Heart left ventricle (tissue), 16 donors: Measurements from ENCODE around the gene HDGFL2. TPM values are rescaled to one million over a fixed set of nuclear protein-coding genes. Genes with fewer than 3 reads are reported as not detected.

ENCODE experiments used
- ATAC-seq, 4 donors: fragments of 200-7000 bp; cut with Tn5 transposase; one replicate each; pipeline ENCODE4 v1.9.1; 2020 to 2022; ENCODE audit warnings: moderate library complexity in 4 of 4, mild to moderate bottlenecking in 3 of 4, moderate number of reproducible peaks in 1 of 4
- DNase-seq, 5 donors: peaks; one replicate each; pipeline ENCODE4 v3.0.0-alpha.2; 2020
- H3K27ac ChIP-seq, 12 donors: fragments of 200-600 bp; sonication (generic) in 4 of 12; one replicate each; pipeline versions ENCODE4 v1.5.0 to v1.8.0; 2016 to 2022; ENCODE audit warnings: mild to moderate bottlenecking in 2 of 12
- H3K27me3 ChIP-seq, 9 donors: fragments of 200-600 bp; sonication (generic) in 2 of 9; one replicate each; pipeline versions ENCODE4 v1.5.1 to v1.8.0; 2016 to 2022; ENCODE audit warnings: mild to moderate bottlenecking in 3 of 9
- H3K36me3 ChIP-seq, 9 donors: fragments of 200-600 bp; sonication (generic) in 2 of 9; one replicate each; pipeline versions ENCODE4 v1.5.0 to v1.8.0; 2018 to 2022; ENCODE audit warnings: mild to moderate bottlenecking in 2 of 9
- H3K4me1 ChIP-seq, 12 donors: fragments of 200-600 bp; sonication (generic) in 4 of 12; one replicate each; pipeline versions ENCODE4 v1.5.0 to v1.8.0; 2016 to 2022; ENCODE audit warnings: mild to moderate bottlenecking in 3 of 12
- H3K4me3 ChIP-seq, 12 donors: fragments of 200-600 bp; sonication (generic) in 4 of 12; one replicate each; pipeline versions ENCODE4 v1.5.0 to v1.8.0; 2017 to 2022; ENCODE audit warnings: mild to moderate bottlenecking in 9 of 12, moderate library complexity in 4 of 12
- H3K9me3 ChIP-seq, 12 donors: fragments of 200-600 bp; sonication (generic) in 4 of 12; one replicate each; pipeline versions ENCODE4 v1.5.0 to v1.8.0; 2016 to 2022; ENCODE audit warnings: mild to moderate bottlenecking in 1 of 12
- POLR2A ChIP-seq, 2 donors: fragments of 450-650 bp; IDR thresholded peaks; one replicate each; pipeline ENCODE4 v1.6.1; 2017; ENCODE audit warnings: antibody characterized with exemption in 2 of 2, mild to moderate bottlenecking in 2 of 2, moderate library complexity in 2 of 2
- WGBS, 4 donors: extraction: QIAGEN DNeasy Blood & Tissue Kit in 2 of 4; methylation state at CpG; one replicate each; pipeline versions ENCODE4 v1.1.5 to v1.1.7; 2013 to 2018; 5-methylcytosine and 5-hydroxymethylcytosine counted together
- intact Hi-C, 10 donors: fragments of 100-400 bp; cut with DNase I; formaldehyde crosslinking; loops; one replicate each; pipeline versions ENCODE4 v1.11.1 to v1.14.2; 2022
- polyA plus RNA-seq, 2 donors: library from polyadenylated mRNA; stranded (reverse); fragments of 200-250 nt; gene quantifications; one replicate each; pipeline ENCODE4 v1.2.3, GENCODE V29; 2013
- total RNA-seq, 9 donors: library from RNA; depleted of rRNA in 2 of 9; stranded (reverse); fragments of >200 nt in 2 of 9; fragmentation: NEBNext Ultra II Directional in 3 of 9; extraction: Animal tissue kit (Norgen Biotek cat#: 25700) in 3 of 9; gene quantifications; one replicate each; pipeline versions ENCODE4 v1.1.0 to v1.2.4, GENCODE V29; 2016 to 2023
- TF ChIP-seq, protein P1 (sequence below), 12 donors: fragments of 200-600 bp; sonication (generic) in 4 of 12; IDR thresholded peaks; one replicate each; pipeline versions ENCODE4 v1.5.0 to v1.8.0; 2018 to 2022; ENCODE audit warnings: antibody characterized with exemption in 12 of 12, mild to moderate bottlenecking in 5 of 12
- donor health status: ischemic (EF 13 %, LVEDD 7.1; RV severe dilation, severe dysfunction).
- donor health status: healthy with polysubstance abuse.
- donor health status: DM: no; HTN: yes; CAD: no.
- donor health status: DM: no; HTN: no; CAD: no.
- donor health status: ischemic (EF 25% LVEDD 6.9; RV normal size, moderate dysfunction).
- donor health status: ischemic (EF 25% LVEDD 5.7; RV mildly dilated, moderate dysfunction).
- donor health status: healthy.
- donor health status: DM: yes; HTN: yes; CAD: no.
- donor health status: ischemic (EF 35%, LVEDD 5.7; RV mildly dilated, moderate dysfunction).
- donor health status: nonischemic (EF 11% LVEDD 7.7; RV severe dilation, severe dysfunction).
- donor health status: DM: yes; HTN: yes; CAD: no.
- donor health status: PGD.
- donor health status: ischemic (EF 29% LVEDD 5.4; RV normal size, mild dysfunction).
- donor health status: nonischemic (EF 23%, LVEDD 6.1; RV moderate dilation, normal function).

HDGFL2 gene
- total and polyA plus RNA-seq, 11 donors, result 20.8 to 235 (median 30.7) TPM

DNA sequence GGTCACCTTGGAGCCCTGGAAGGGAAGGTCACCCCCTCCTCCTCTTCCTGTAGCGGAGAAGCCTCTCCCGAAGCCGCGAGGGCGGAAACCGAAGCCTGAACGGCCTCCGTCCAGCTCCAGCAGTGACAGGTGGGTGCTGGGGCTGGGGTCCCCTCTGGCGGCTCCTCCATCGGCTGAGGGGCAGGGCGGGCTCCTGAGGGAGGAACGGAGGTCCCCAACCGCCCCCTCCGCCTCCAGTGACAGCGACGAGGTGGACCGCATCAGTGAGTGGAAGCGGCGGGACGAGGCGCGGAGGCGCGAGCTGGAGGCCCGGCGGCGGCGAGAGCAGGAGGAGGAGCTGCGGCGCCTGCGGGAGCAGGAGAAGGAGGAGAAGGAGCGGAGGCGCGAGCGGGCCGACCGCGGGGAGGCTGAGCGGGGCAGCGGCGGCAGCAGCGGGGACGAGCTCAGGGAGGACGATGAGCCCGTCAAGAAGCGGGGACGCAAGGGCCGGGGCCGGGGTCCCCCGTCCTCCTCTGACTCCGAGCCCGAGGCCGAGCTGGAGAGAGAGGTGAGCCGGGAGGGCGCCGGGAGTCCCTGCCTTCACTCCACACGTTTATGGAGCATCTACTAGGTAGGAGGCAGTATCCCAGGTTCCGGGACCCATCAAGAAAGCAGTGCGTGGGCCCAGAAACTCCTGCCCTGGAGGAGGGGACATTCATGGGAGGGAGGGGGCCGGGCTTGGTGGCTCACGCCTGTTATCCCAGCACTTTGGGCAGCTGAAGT, 22.0 kb downstream of the HDGFL2 start:
- H3K9me3 ChIP-seq, result no peaks in the 10 kb centered on the region
- no peaks in the 10 kb centered on the region for H3K27me3 ChIP-seq
- ATAC-seq (no peak), DNase-seq (no peak)
- H3K36me3 ChIP-seq, result peaks cover 5 to 90% (median 79%) of the 10 kb centered on the region in 9 donors
- 95 to 96% (median 95%) methylated on average over 59 to 61 of the region's 61 CpGs for WGBS, 4 donors
- H3K4me3 ChIP-seq, result no peak overlapping the region
- no peak overlapping the region for H3K27ac ChIP-seq
- intact Hi-C loops, result no loop called here
- H3K4me1 ChIP-seq, result no peaks in the 10 kb centered on the region
- TF ChIP-seq, protein P1, sequence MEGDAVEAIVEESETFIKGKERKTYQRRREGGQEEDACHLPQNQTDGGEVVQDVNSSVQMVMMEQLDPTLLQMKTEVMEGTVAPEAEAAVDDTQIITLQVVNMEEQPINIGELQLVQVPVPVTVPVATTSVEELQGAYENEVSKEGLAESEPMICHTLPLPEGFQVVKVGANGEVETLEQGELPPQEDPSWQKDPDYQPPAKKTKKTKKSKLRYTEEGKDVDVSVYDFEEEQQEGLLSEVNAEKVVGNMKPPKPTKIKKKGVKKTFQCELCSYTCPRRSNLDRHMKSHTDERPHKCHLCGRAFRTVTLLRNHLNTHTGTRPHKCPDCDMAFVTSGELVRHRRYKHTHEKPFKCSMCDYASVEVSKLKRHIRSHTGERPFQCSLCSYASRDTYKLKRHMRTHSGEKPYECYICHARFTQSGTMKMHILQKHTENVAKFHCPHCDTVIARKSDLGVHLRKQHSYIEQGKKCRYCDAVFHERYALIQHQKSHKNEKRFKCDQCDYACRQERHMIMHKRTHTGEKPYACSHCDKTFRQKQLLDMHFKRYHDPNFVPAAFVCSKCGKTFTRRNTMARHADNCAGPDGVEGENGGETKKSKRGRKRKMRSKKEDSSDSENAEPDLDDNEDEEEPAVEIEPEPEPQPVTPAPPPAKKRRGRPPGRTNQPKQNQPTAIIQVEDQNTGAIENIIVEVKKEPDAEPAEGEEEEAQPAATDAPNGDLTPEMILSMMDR (IDR thresholded peaks at IDR 0.05), result no peak
- TF ChIP-seq POLR2A (IDR thresholded peaks at IDR 0.05), result no peak

DNA sequence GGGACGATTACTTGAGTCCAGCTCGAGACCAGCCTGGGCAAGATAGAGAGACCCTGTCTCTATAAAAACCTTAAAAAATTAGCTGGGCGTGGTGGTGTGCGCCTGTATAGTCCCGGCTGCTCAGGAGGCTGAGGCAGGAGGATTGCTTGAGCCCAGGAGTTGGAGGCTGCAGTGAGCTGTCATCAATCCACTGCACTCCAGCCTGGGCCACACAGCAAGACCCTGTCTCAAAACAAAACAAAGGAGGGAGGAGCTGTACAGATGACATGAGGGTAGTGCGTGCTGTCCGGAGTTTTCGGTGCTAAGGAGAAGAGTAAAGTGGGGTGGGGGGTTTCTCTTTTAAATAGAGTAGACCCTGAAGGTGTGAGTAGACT, 22.6 kb downstream of the HDGFL2 start:
- Histone ChIP-seq H3K36me3 (peaks cover 5 to 90% (median 73%) of the 10 kb centered on the region in 9 donors), H3K27ac (no peak overlapping the region), H3K4me1 (no peaks in the 10 kb centered on the region), H3K27me3 (no peaks in the 10 kb centered on the region), H3K4me3 (no peak overlapping the region), H3K9me3 (no peaks in the 10 kb centered on the region)
- ATAC-seq (no peak), DNase-seq (no peak)
- 94 to 97% (median 95%) methylated on average over 8 of the region's 8 CpGs for WGBS, 4 donors
- TF ChIP-seq, protein P1 (IDR thresholded peaks at IDR 0.05), result no peak
- TF ChIP-seq POLR2A (IDR thresholded peaks at IDR 0.05), result no peak
- intact Hi-C loops, result no loop called here

DNA sequence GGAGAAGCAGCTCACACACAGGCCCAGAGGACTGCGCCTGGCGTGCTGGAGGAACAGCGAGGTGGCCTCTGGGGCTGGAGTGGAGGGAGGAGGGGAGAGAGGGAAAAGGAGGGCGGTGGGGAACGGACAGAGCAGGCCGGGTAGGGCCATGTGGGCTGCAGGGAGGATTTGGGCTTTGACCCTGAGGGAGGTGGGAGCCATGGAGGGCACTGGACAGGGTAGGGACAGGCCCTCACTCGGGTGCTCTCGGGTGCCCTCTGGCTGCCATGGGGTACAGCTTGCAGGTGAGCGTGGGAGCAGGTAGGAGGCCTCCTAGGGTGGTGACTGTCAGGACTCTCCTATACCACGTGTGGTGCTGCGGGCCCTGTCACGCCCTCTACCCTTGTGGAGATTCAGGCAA, 23.4 kb downstream of the HDGFL2 start:
- intact Hi-C loops, result no loop called here
- 89 to 92% (median 91%) methylated on average over 7 to 12 of the region's 12 CpGs for WGBS, 4 donors
- Histone ChIP-seq H3K36me3 (peaks cover 5 to 88% (median 70%) of the 10 kb centered on the region in 9 donors), H3K27me3 (no peaks in the 10 kb centered on the region), H3K4me3 (no peak overlapping the region), H3K27ac (no peak overlapping the region), H3K4me1 (no peaks in the 10 kb centered on the region), H3K9me3 (no peaks in the 10 kb centered on the region)
- DNase-seq (no peak), ATAC-seq (peak in 2 of 4 donors; percentile 5 to 24)
- no peak for TF ChIP-seq POLR2A (IDR thresholded peaks at IDR 0.05)
- TF ChIP-seq, protein P1 (IDR thresholded peaks at IDR 0.05), result no peak

DNA sequence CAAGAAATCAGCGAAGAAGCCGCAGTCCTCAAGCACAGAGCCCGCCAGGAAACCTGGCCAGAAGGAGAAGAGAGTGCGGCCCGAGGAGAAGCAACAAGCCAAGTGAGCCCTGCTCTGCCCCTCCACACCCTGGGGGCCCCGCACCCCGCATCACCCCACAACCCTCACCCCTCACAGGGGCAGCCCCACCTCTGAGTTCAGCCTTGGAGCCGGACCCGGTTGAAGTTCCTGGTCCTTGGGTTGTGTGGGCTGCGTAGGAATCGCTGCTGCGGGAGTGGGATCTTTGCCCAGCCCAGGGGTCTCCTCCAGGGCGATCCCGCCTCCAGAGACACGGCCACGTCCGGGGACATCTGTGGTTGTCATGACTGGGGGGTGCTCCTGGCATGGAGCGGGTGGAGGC, 24.2 kb downstream of the HDGFL2 start:
- whole genome bisulfite sequencing, 4 donors, result 88 to 98% (median 89%) methylated on average over 9 to 18 of the region's 18 CpGs
- Histone ChIP-seq H3K9me3 (no peaks in the 10 kb centered on the region), H3K27me3 (no peaks in the 10 kb centered on the region), H3K4me3 (no peak overlapping the region), H3K4me1 (no peaks in the 10 kb centered on the region), H3K27ac (no peak overlapping the region), H3K36me3 (peaks cover 5 to 88% (median 75%) of the 10 kb centered on the region in 9 donors)
- TF ChIP-seq, protein P1 (IDR thresholded peaks at IDR 0.05), result no peak
- no peak for TF ChIP-seq POLR2A (IDR thresholded peaks at IDR 0.05)
- intact Hi-C loops, result no loop called here
- ATAC-seq (no peak), DNase-seq (peak in 1 of 5 donors; percentile 17)
